GM23338 (cell line): Measurements from ENCODE around the gene ZNF410. TPM values are rescaled to one million over a fixed set of nuclear protein-coding genes. Genes with fewer than 3 reads are reported as not detected.

Experiments used
- ATAC-seq: fragments of 200-7000 bp; cut with Tn5 transposase; 3 replicates; pipeline ENCODE4 v1.9.1; 2020
- DNase-seq: peaks from one replicate; pipeline ENCODE4 v3.0.0-alpha.2; 2015; ENCODE audit warnings: low spot score
- H2AFZ ChIP-seq: fragments of 200-600 bp; sonication (generic); 2 replicates; pipeline ENCODE4 v1.8.0; 2016; ENCODE audit warnings: antibody characterized with exemption, mild to moderate bottlenecking, moderate library complexity
- H3F3A ChIP-seq: fragments of 200-600 bp; sonication (generic); replicated peaks from 2 replicates; pipeline ENCODE4 v1.8.0; 2017; ENCODE audit warnings: antibody characterized with exemption, mixed run types, low read depth
- H3K27ac ChIP-seq: fragments of 200-600 bp; sonication (generic); 2 replicates; pipeline ENCODE4 v1.6.1; 2016; ENCODE audit warnings: low read depth
- H3K27me3 ChIP-seq: fragments of 200-600 bp; sonication (generic); 2 replicates; pipeline ENCODE4 v1.8.0; 2016; ENCODE audit warnings: mild to moderate bottlenecking, mixed run types, moderate library complexity; ENCODE audit not compliant: insufficient read depth
- H3K36me3 ChIP-seq: fragments of 200-600 bp; sonication (generic); 2 replicates; pipeline ENCODE4 v1.8.0; 2016; ENCODE audit warnings: mild to moderate bottlenecking; ENCODE audit not compliant: insufficient read depth
- H3K4me1 ChIP-seq: fragments of 200-600 bp; sonication (generic); 2 replicates; pipeline ENCODE4 v1.8.0; 2016; ENCODE audit warnings: mild to moderate bottlenecking, moderate library complexity; ENCODE audit not compliant: insufficient read depth
- H3K4me2 ChIP-seq: fragments of 200-600 bp; sonication (generic); 2 replicates; pipeline ENCODE4 v1.7.1; 2017; ENCODE audit warnings: mixed run types
- H3K4me3 ChIP-seq: fragments of 200-600 bp; sonication (generic); 2 replicates; pipeline ENCODE4 v1.6.1; 2016; ENCODE audit warnings: mixed run types
- H3K79me2 ChIP-seq: fragments of 200-600 bp; sonication (generic); replicated peaks from 2 replicates; pipeline ENCODE4 v1.8.0; 2017; ENCODE audit warnings: mild to moderate bottlenecking; ENCODE audit not compliant: insufficient read depth
- H3K9me2 ChIP-seq: fragments of 200-600 bp; sonication (generic); 2 replicates; pipeline ENCODE4 v1.8.0; 2017; ENCODE audit not compliant: insufficient read depth
- H4K20me1 ChIP-seq: fragments of 200-600 bp; sonication (generic); replicated peaks from 2 replicates; pipeline ENCODE4 v1.8.0; 2017; ENCODE audit warnings: mild to moderate bottlenecking; ENCODE audit not compliant: insufficient read depth
- H3K27ac Mint-ChIP-seq: 2 replicates; pipeline ENCODE4 v1.8.0; 2020; ENCODE audit warnings: inconsistent platforms, mild to moderate bottlenecking, moderate library complexity, mixed read lengths
- H3K27me3 Mint-ChIP-seq: 3 replicates; pipeline ENCODE4 v1.8.0; 2022; ENCODE audit warnings: low read depth, mild to moderate bottlenecking, moderate library complexity, mixed read lengths, inconsistent platforms; ENCODE audit not compliant: insufficient read depth, poor library complexity
- H3K36me3 Mint-ChIP-seq: 3 replicates; pipeline ENCODE4 v1.8.0; 2021; ENCODE audit warnings: low read depth, mild to moderate bottlenecking, inconsistent platforms, moderate library complexity, mixed read lengths
- H3K4me1 Mint-ChIP-seq: 3 replicates; pipeline ENCODE4 v1.8.0; 2020; ENCODE audit warnings: mild to moderate bottlenecking, inconsistent platforms, mixed read lengths
- H3K4me3 Mint-ChIP-seq: 3 replicates; pipeline ENCODE4 v1.8.0; 2021; ENCODE audit warnings: moderate library complexity, mild to moderate bottlenecking, inconsistent platforms, mixed read lengths
- H3K9me3 Mint-ChIP-seq: 3 replicates; pipeline ENCODE4 v1.8.0; 2020; ENCODE audit warnings: moderate library complexity, mild to moderate bottlenecking, inconsistent platforms, mixed read lengths
- CREB1 ChIP-seq: fragments of 250-450 bp; sonication (Bioruptor Pico); IDR thresholded peaks from 2 replicates; pipeline ENCODE4 v1.5.0; 2020; ENCODE audit warnings: low read depth, mild to moderate bottlenecking, moderate library complexity
- EZH2 ChIP-seq: fragments of 200-600 bp; sonication (generic); IDR thresholded peaks from one replicate; pipeline ENCODE4 v1.8.0; 2017; ENCODE audit warnings: antibody characterized with exemption, mild to moderate bottlenecking, low read depth; ENCODE audit not compliant: unreplicated experiment
- EZH2phosphoT487 ChIP-seq: fragments of 200-600 bp; sonication (generic); IDR thresholded peaks from one replicate; pipeline ENCODE4 v1.8.1; 2018; ENCODE audit warnings: antibody characterized with exemption; ENCODE audit not compliant: unreplicated experiment
- JUNB ChIP-seq: IDR thresholded peaks from one replicate; pipeline ENCODE4 v1.6.1; 2016; ENCODE audit warnings: antibody characterized with exemption; ENCODE audit not compliant: unreplicated experiment
- NANOG ChIP-seq: IDR thresholded peaks from 2 replicates; pipeline ENCODE4 v1.6.1; 2016; ENCODE audit warnings: antibody characterized with exemption, borderline replicate concordance
- POLR2AphosphoS5 ChIP-seq: IDR thresholded peaks from 2 replicates; pipeline ENCODE4 v1.6.1; 2016; ENCODE audit warnings: antibody characterized with exemption, low read depth
- STAT1 ChIP-seq: IDR thresholded peaks from one replicate; pipeline ENCODE4 v1.6.1; 2016; ENCODE audit warnings: antibody characterized with exemption; ENCODE audit not compliant: unreplicated experiment
- ZNF114 ChIP-seq: fragments of 250-450 bp; sonication (Bioruptor Pico); IDR thresholded peaks from 2 replicates; pipeline ENCODE4 v1.5.0; 2020; ENCODE audit warnings: mild to moderate bottlenecking, moderate library complexity
- ZNF331 ChIP-seq: fragments of 250-450 bp; sonication (Bioruptor Pico); IDR thresholded peaks from 2 replicates; pipeline ENCODE4 v1.5.0; 2020; ENCODE audit warnings: low read depth, mild to moderate bottlenecking, moderate library complexity
- polyA plus RNA-seq: library from polyadenylated mRNA; unstranded; fragments of >200 nt; fragmentation: Nextera tagmentation; extraction: Ambion mirVana; gene quantifications from 2 replicates; pipeline ENCODE4 v1.2.1, GENCODE V29; 2016
- total RNA-seq: library from RNA; depleted of rRNA; stranded (reverse); fragments of >200 nt; shearing (Covaris generic); gene quantifications from 2 replicates; pipeline ENCODE4 v1.2.3, GENCODE V29; 2014
- TF ChIP-seq, protein P1 (sequence below): fragments of 250-450 bp; sonication (Bioruptor Pico); IDR thresholded peaks from 2 replicates; pipeline ENCODE4 v1.5.0; 2020; ENCODE audit warnings: mild to moderate bottlenecking, moderate library complexity
- TF ChIP-seq, protein P2 (sequence below): IDR thresholded peaks from one replicate; pipeline ENCODE4 v1.6.1; 2018; ENCODE audit warnings: antibody characterized with exemption; ENCODE audit not compliant: unreplicated experiment
- TF ChIP-seq, protein P3 (sequence below), 2 experiments: fragments of 200-600 bp in 1 of 2; sonication (generic) in 1 of 2; conservative IDR thresholded peaks; 2 replicates each; pipeline versions ENCODE4 v1.5.1 to v1.6.1; 2016 to 2017; ENCODE audit warnings: antibody characterized with exemption in 2 of 2, low read depth in 2 of 2, mild to moderate bottlenecking in 2 of 2, moderate library complexity in 1 of 2
- TF ChIP-seq, protein P4 (sequence below): IDR thresholded peaks from 2 replicates; pipeline ENCODE4 v1.6.1; 2016; ENCODE audit warnings: antibody characterized with exemption

Gene ZNF410
- total and polyA plus RNA-seq, 2 experiments from 2014 or later = 10.6 to 20.4 TPM

DNA sequence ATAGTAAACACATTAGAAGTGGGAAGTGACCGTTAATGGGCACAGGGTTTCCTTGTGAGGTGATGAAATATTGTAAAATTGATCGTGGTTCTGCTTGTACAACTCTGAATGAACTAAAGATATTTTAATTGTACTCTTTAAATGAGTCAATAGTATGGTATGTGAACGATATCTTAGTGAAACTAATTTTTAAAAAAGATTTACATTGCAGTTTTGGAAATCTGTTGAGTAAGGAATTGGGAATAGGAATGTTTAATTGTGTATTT is 1.7 kb downstream of the ZNF410 start:
- H3K9me2 ChIP-seq = no peaks in the 10 kb centered on the region
- Mint-ChIP-seq H3K36me3 (peaks cover 5% of the 10 kb centered on the region; the same call in 2 of the 3 replicates), H3K27ac (no peak overlapping the region), H3K4me1 (peaks cover 8% of the 10 kb centered on the region; the same call in 2 of the 3 replicates), H3K9me3 (no peaks in the 10 kb centered on the region), H3K4me3 (no peak overlapping the region), H3K27me3 (peaks cover 8% of the 10 kb centered on the region)
- H3K27ac ChIP-seq = no peak overlapping the region
- H2AFZ ChIP-seq = no peak overlapping the region
- H3K79me2 ChIP-seq = peaks cover 56% of the 10 kb centered on the region
- H3K4me2 ChIP-seq = no peak overlapping the region
- peaks cover 3% of the 10 kb centered on the region; the same call in 1 of the 2 replicates for H4K20me1 ChIP-seq
- DNase-seq (no peak), ATAC-seq (no peak)
- no peak overlapping the region for H3K4me3 ChIP-seq
- TF ChIP-seq JUNB (no peak), ZNF331 (no peak), ZNF114 (no peak), EZH2phosphoT487 (no peak), NANOG (no peak), POLR2AphosphoS5 (no peak), STAT1 (no peak), CREB1 (CRISPR knock-in tag) (no peak), EZH2 (no peak)
- TF ChIP-seq, protein P1, sequence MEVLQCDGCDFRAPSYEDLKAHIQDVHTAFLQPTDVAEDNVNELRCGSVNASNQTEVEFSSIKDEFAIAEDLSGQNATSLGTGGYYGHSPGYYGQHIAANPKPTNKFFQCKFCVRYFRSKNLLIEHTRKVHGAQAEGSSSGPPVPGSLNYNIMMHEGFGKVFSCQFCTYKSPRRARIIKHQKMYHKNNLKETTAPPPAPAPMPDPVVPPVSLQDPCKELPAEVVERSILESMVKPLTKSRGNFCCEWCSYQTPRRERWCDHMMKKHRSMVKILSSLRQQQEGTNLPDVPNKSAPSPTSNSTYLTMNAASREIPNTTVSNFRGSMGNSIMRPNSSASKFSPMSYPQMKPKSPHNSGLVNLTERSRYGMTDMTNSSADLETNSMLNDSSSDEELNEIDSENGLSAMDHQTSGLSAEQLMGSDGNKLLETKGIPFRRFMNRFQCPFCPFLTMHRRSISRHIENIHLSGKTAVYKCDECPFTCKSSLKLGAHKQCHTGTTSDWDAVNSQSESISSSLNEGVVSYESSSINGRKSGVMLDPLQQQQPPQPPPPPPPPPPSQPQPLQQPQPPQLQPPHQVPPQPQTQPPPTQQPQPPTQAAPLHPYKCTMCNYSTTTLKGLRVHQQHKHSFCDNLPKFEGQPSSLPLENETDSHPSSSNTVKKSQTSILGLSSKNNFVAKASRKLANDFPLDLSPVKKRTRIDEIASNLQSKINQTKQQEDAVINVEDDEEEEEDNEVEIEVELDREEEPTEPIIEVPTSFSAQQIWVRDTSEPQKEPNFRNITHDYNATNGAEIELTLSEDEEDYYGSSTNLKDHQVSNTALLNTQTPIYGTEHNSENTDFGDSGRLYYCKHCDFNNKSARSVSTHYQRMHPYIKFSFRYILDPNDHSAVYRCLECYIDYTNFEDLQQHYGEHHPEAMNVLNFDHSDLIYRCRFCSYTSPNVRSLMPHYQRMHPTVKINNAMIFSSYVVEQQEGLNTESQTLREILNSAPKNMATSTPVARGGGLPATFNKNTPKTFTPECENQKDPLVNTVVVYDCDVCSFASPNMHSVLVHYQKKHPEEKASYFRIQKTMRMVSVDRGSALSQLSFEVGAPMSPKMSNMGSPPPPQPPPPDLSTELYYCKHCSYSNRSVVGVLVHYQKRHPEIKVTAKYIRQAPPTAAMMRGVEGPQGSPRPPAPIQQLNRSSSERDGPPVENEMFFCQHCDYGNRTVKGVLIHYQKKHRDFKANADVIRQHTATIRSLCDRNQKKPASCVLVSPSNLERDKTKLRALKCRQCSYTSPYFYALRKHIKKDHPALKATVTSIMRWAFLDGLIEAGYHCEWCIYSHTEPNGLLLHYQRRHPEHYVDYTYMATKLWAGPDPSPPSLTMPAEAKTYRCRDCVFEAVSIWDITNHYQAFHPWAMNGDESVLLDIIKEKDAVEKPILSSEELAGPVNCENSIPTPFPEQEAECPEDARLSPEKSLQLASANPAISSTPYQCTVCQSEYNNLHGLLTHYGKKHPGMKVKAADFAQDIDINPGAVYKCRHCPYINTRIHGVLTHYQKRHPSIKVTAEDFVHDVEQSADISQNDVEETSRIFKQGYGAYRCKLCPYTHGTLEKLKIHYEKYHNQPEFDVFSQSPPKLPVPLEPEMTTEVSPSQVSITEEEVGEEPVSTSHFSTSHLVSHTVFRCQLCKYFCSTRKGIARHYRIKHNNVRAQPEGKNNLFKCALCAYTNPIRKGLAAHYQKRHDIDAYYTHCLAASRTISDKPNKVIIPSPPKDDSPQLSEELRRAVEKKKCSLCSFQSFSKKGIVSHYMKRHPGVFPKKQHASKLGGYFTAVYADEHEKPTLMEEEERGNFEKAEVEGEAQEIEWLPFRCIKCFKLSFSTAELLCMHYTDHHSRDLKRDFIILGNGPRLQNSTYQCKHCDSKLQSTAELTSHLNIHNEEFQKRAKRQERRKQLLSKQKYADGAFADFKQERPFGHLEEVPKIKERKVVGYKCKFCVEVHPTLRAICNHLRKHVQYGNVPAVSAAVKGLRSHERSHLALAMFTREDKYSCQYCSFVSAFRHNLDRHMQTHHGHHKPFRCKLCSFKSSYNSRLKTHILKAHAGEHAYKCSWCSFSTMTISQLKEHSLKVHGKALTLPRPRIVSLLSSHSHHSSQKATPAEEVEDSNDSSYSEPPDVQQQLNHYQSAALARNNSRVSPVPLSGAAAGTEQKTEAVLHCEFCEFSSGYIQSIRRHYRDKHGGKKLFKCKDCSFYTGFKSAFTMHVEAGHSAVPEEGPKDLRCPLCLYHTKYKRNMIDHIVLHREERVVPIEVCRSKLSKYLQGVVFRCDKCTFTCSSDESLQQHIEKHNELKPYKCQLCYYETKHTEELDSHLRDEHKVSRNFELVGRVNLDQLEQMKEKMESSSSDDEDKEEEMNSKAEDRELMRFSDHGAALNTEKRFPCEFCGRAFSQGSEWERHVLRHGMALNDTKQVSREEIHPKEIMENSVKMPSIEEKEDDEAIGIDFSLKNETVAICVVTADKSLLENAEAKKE = no peak
- TF ChIP-seq, protein P2, sequence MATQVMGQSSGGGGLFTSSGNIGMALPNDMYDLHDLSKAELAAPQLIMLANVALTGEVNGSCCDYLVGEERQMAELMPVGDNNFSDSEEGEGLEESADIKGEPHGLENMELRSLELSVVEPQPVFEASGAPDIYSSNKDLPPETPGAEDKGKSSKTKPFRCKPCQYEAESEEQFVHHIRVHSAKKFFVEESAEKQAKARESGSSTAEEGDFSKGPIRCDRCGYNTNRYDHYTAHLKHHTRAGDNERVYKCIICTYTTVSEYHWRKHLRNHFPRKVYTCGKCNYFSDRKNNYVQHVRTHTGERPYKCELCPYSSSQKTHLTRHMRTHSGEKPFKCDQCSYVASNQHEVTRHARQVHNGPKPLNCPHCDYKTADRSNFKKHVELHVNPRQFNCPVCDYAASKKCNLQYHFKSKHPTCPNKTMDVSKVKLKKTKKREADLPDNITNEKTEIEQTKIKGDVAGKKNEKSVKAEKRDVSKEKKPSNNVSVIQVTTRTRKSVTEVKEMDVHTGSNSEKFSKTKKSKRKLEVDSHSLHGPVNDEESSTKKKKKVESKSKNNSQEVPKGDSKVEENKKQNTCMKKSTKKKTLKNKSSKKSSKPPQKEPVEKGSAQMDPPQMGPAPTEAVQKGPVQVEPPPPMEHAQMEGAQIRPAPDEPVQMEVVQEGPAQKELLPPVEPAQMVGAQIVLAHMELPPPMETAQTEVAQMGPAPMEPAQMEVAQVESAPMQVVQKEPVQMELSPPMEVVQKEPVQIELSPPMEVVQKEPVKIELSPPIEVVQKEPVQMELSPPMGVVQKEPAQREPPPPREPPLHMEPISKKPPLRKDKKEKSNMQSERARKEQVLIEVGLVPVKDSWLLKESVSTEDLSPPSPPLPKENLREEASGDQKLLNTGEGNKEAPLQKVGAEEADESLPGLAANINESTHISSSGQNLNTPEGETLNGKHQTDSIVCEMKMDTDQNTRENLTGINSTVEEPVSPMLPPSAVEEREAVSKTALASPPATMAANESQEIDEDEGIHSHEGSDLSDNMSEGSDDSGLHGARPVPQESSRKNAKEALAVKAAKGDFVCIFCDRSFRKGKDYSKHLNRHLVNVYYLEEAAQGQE = no peak
- TF ChIP-seq, protein P3, sequence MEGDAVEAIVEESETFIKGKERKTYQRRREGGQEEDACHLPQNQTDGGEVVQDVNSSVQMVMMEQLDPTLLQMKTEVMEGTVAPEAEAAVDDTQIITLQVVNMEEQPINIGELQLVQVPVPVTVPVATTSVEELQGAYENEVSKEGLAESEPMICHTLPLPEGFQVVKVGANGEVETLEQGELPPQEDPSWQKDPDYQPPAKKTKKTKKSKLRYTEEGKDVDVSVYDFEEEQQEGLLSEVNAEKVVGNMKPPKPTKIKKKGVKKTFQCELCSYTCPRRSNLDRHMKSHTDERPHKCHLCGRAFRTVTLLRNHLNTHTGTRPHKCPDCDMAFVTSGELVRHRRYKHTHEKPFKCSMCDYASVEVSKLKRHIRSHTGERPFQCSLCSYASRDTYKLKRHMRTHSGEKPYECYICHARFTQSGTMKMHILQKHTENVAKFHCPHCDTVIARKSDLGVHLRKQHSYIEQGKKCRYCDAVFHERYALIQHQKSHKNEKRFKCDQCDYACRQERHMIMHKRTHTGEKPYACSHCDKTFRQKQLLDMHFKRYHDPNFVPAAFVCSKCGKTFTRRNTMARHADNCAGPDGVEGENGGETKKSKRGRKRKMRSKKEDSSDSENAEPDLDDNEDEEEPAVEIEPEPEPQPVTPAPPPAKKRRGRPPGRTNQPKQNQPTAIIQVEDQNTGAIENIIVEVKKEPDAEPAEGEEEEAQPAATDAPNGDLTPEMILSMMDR (conservative IDR thresholded peaks at IDR 0.05; ENCODE audit: low read depth in 2 of 2) = no peak
- TF ChIP-seq, protein P4, sequence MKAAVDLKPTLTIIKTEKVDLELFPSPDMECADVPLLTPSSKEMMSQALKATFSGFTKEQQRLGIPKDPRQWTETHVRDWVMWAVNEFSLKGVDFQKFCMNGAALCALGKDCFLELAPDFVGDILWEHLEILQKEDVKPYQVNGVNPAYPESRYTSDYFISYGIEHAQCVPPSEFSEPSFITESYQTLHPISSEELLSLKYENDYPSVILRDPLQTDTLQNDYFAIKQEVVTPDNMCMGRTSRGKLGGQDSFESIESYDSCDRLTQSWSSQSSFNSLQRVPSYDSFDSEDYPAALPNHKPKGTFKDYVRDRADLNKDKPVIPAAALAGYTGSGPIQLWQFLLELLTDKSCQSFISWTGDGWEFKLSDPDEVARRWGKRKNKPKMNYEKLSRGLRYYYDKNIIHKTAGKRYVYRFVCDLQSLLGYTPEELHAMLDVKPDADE = no peak
- H3K4me1 ChIP-seq = peaks cover 8% of the 10 kb centered on the region; the same call in 1 of the 2 replicates
- H3K27me3 ChIP-seq = no peaks in the 10 kb centered on the region
- H3F3A ChIP-seq = peaks cover 4% of the 10 kb centered on the region; the same call in 1 of the 2 replicates
- no peaks in the 10 kb centered on the region for H3K36me3 ChIP-seq
